Muscle of leg (tissue), 16 donors: ENCODE data around the gene OR51T1. TPM values are rescaled to one million over a fixed set of nuclear protein-coding genes. Genes with fewer than 3 reads are reported as not detected.
"Not testable (repeated sequence)": the region's sequence is repeated elsewhere in the genome, so short reads cannot be mapped to it uniquely, and the experiment has no call there.

ENCODE experiments used
- DNase-seq: peaks from one replicate; pipeline ENCODE4 v3.0.0; 2013
- H3K27ac ChIP-seq: one replicate; pipeline ENCODE4 v1.5.1; 2013; ENCODE audit warnings: mild to moderate bottlenecking, low read length, control low read depth
- H3K27me3 ChIP-seq: one replicate; pipeline ENCODE4 v1.6.1; 2013; ENCODE audit warnings: low read length; ENCODE audit not compliant: control insufficient read depth, insufficient read depth
- H3K36me3 ChIP-seq: one replicate; pipeline ENCODE4 v1.6.1; 2013; ENCODE audit warnings: low read length; ENCODE audit not compliant: control insufficient read depth, insufficient read depth
- H3K4me1 ChIP-seq: one replicate; pipeline ENCODE4 v1.6.1; 2013; ENCODE audit warnings: low read length; ENCODE audit not compliant: control insufficient read depth, insufficient read depth
- H3K4me3 ChIP-seq: one replicate; pipeline ENCODE4 v1.5.1; 2013; ENCODE audit warnings: low read length, control low read depth
- H3K9me3 ChIP-seq: replicated peaks from 2 replicates; pipeline ENCODE4 v1.6.1; 2013; ENCODE audit warnings: low read depth, low read length; ENCODE audit not compliant: control insufficient read depth
- WGBS: methylation state at CpG from one replicate; pipeline ENCODE4 v1.1.5; 2013; ENCODE audit warnings: missing lambda C conversion rate; ENCODE audit not compliant: insufficient coverage; 5-methylcytosine and 5-hydroxymethylcytosine counted together
- long read RNA-seq, 11 donors: transcript quantifications; one replicate each; lab custom pipeline, GENCODE V29; 2026
- polyA plus RNA-seq, 8 donors: library from polyadenylated mRNA; unstranded; fragments of 120-200 nt; gene quantifications; one replicate each; pipeline versions ENCODE4 v1.2.1 to v1.2.3, GENCODE V29; 2013; ENCODE audit warnings: inconsistent platforms in 1 of 8, low replicate concordance in 1 of 8; ENCODE audit not compliant: insufficient read length in 8 of 8, insufficient read depth in 1 of 8
- total RNA-seq: library from RNA; stranded (reverse); fragments of 120-200 nt; gene quantifications from one replicate; pipeline ENCODE4 v1.2.4, GENCODE V29; 2013

Gene OR51T1
- total RNA-seq (not detected), polyA plus RNA-seq (not detected)
- long read RNA-seq, donor 1 = 0 reads
- long read RNA-seq, donor 2 = 0 reads
- long read RNA-seq, donor 3 = 0 reads
- long read RNA-seq, donor 4 = 0 reads
- long read RNA-seq, donor 5 = 0 reads
- long read RNA-seq, donor 6 = 0 reads
- long read RNA-seq, donor 7 = 0 reads
- long read RNA-seq, donor 8 = 0 reads
- long read RNA-seq, donor 9 = 0 reads
- long read RNA-seq, donor 10 = 0 reads
- long read RNA-seq, donor 11 = 0 reads

DNA sequence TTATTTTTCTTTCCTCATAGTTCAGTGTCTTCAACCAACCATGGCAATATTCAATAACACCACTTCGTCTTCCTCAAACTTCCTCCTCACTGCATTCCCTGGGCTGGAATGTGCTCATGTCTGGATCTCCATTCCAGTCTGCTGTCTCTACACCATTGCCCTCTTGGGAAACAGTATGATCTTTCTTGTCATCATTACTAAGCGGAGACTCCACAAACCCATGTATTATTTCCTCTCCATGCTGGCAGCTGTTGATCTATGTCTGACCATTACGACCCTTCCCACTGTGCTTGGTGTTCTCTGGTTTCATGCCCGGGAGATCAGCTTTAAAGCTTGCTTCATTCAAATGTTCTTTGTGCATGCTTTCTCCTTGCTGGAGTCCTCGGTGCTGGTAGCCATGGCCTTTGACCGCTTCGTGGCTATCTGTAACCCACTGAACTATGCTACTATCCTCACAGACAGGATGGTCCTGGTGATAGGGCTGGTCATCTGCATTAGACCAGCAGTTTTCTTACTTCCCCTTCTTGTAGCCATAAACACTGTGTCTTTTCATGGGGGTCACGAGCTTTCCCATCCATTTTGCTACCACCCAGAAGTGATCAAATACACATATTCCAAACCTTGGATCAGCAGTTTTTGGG is at the start of gene OR51T1:
OR51T1 (plus strand) TSS at position 41 of the 641 bp plus-strand sequence; CDS start at position 41, 0 bp downstream.
- Histone ChIP-seq H3K27me3 (no peaks in the 10 kb centered on the region), H3K27ac (no peak within 1 kb of the TSS), H3K36me3 (no peaks in the 10 kb centered on the region), H3K9me3 (no peaks in the 10 kb centered on the region), H3K4me3 (no peak within 1 kb of the TSS), H3K4me1 (peaks cover 9% of the 10 kb centered on the region)
- peak; percentile 33 for DNase-seq
- 62% methylated on average over 8 of the region's 8 CpGs for WGBS

GRCh38 chr11:4839851-4840549 is 41.7 kb upstream of the OR51T1 start:
- no peaks in the 10 kb centered on the region for H3K9me3 ChIP-seq
- no peaks in the 10 kb centered on the region for H3K4me1 ChIP-seq
- H3K27me3 ChIP-seq = no peaks in the 10 kb centered on the region
- no peak for DNase-seq
- H3K27ac ChIP-seq = no peak overlapping the region
- 91% methylated on average over 1 of the region's 2 CpGs for WGBS
- no peak overlapping the region for H3K4me3 ChIP-seq
- no peaks in the 10 kb centered on the region for H3K36me3 ChIP-seq

GRCh38 chr11:4848908-4849532 is 32.7 kb upstream of the OR51T1 start, which contains the start of gene OR51S1:
OR51S1 (minus strand) TSS chr11:4849208; CDS start chr11:4849208, 0 bp downstream.
- Histone ChIP-seq H3K9me3 (no peaks in the 10 kb centered on the region), H3K36me3 (no peaks in the 10 kb centered on the region), H3K4me3 (no peak within 1 kb of the TSS), H3K27me3 (no peaks in the 10 kb centered on the region), H3K4me1 (no peaks in the 10 kb centered on the region), H3K27ac (no peak within 1 kb of the TSS)
- 66% methylated on average over 8 of the region's 9 CpGs for WGBS
- DNase-seq = no peak

- peak; percentile 6 for DNase-seq
- Histone ChIP-seq H3K4me1 (no peaks in the 10 kb centered on the region), H3K36me3 (no peaks in the 10 kb centered on the region), H3K27ac (no peak overlapping the region), H3K4me3 (no peak overlapping the region), H3K27me3 (no peaks in the 10 kb centered on the region), H3K9me3 (no peaks in the 10 kb centered on the region)
- WGBS = 37% methylated on average over 4 of the region's 4 CpGs
These were observed 30.7 kb upstream of the OR51T1 start for GRCh38 chr11:4851033-4851432.

DNA sequence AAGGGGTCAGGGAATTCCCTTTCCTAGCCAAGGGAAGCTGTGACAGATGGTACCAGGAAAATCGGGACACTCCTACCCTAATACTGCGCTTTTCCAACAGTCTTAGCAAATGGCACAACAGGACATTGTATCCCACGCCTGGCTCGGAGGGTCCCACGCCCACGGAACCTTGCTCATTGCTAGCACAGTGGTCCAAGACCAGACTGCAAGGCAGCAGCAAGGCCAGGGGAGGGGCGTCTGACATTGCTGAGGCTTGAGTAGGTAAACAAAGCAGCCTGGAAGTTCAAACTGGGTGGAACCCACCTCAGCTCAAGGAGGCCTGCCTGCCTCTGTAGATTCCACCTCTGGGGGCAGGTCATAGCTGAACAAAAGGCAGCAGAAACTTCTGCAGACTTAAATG is 27.4 kb upstream of the OR51T1 start:
- not testable (repeated sequence) for H3K4me3 ChIP-seq, H3K27me3 ChIP-seq, H3K36me3 ChIP-seq, H3K9me3 ChIP-seq, H3K27ac ChIP-seq, DNase-seq, H3K4me1 ChIP-seq
- 80% methylated on average over 7 of the region's 7 CpGs for WGBS

- Histone ChIP-seq H3K4me1 (no peaks in the 10 kb centered on the region), H3K27ac (no peak overlapping the region), H3K27me3 (no peaks in the 10 kb centered on the region), H3K36me3 (no peaks in the 10 kb centered on the region), H3K4me3 (no peak overlapping the region), H3K9me3 (no peaks in the 10 kb centered on the region)
- DNase-seq = no peak
These were observed 19.1 kb upstream of the OR51T1 start for GRCh38 chr11:4862447-4863236.

- Histone ChIP-seq H3K4me3 (no peak overlapping the region), H3K4me1 (no peaks in the 10 kb centered on the region), H3K27me3 (no peaks in the 10 kb centered on the region), H3K9me3 (no peaks in the 10 kb centered on the region), H3K27ac (no peak overlapping the region), H3K36me3 (no peaks in the 10 kb centered on the region)
- DNase-seq = peak; percentile 20
- 60% methylated on average over 1 of the region's 4 CpGs for WGBS
These were observed 17.8 kb upstream of the OR51T1 start for GRCh38 chr11:4863876-4864275.

DNA sequence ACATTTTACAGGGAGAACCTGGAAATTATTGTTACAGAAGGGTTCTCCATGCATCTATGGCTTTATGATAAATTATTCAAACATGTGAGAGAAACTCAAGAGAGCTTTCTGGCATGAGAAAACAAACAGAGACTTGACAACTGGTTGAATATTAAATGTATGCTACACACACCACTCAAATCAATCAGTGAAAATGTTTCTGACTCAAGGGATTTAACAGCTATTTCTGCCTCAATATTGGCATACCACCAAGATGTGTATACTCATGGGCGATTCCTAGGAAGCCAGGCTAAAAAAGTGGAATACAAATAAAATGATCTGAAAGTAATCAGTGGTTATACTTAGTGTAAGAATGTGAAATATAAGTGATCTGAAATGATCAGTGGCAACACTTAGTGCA is 15.8 kb upstream of the OR51T1 start:
- no peaks in the 10 kb centered on the region for H3K36me3 ChIP-seq
- H3K27me3 ChIP-seq = no peaks in the 10 kb centered on the region
- H3K27ac ChIP-seq = no peak overlapping the region
- H3K9me3 ChIP-seq = no peaks in the 10 kb centered on the region
- H3K4me3 ChIP-seq = no peak overlapping the region
- DNase-seq = no peak
- no peaks in the 10 kb centered on the region for H3K4me1 ChIP-seq
- no CpG with 5 or more reads among the region's 1 CpG for WGBS

DNA sequence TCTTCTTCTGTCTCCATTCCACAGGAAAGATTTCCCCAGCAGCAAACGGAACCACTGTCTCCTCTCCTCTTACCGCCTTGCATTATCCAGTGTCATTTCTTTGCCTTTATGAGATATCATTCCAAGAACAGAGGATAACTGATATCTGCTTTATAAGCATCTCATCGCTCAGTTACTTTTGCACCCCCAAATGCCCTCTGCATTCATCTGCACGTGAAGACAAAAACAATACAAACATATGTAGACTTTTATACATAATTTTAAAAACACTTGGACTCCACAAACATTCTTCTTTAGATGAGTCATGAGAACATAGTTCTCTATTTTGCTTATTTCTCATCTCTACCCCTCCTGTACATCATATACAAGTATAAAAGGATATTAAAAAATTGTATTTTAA is 512 bp upstream of the OR51T1 start:
- no peak for DNase-seq
- peaks cover 9% of the 10 kb centered on the region for H3K4me1 ChIP-seq
- no peaks in the 10 kb centered on the region for H3K27me3 ChIP-seq
- H3K4me3 ChIP-seq = no peak overlapping the region
- H3K9me3 ChIP-seq = no peaks in the 10 kb centered on the region
- no peaks in the 10 kb centered on the region for H3K36me3 ChIP-seq
- no peak overlapping the region for H3K27ac ChIP-seq
- 100% methylated on average over 1 of the region's 4 CpGs for WGBS
